GM21390 (cell line): ENCODE measurements around the gene ATP1B1.
"Not testable (repeated sequence)": the region's sequence is repeated elsewhere in the genome, so short reads cannot be mapped to it uniquely, and the experiment has no call there.

ENCODE experiments used
- ATAC-seq: cut with Tn5 transposase; IDR thresholded peaks from one replicate; pipeline ENCODE4 v1.9.1; 2021; ENCODE audit not compliant: unreplicated experiment

Gene ATP1B1

GRCh38 chr1:169138866-169139670 lies 32.6 kb downstream of the ATP1B1 start:
- peak; percentile 94 for ATAC-seq

GRCh38 chr1:169141356-169141755 lies 34.9 kb downstream of the ATP1B1 start:
- ATAC-seq: no peak

GRCh38 chr1:169142129-169142528 lies 35.6 kb downstream of the ATP1B1 start:
- ATAC-seq: no peak

GRCh38 chr1:169143346-169143745 lies 36.9 kb downstream of the ATP1B1 start:
- no peak for ATAC-seq

DNA sequence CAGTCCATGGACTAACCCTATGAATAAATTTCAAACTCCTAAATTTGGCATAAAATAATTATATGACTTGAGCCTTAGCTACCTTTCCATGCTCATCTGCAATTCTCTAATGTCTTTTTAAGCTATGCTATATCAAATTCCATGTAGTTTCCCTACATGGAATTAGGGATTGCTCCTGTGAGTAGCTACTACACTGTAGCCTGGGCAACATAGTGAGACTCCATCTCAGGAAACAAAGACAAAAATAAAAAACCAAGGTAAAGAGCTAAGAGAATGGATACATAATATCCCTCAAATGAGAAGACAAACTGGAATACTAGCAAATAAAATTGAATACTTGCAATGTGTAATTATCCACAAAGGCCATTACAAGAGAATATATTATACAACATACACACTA lies 37.5 kb downstream of the ATP1B1 start:
- no peak for ATAC-seq

GRCh38 chr1:169144941-169145626 lies 38.6 kb downstream of the ATP1B1 start:
- ATAC-seq: no peak

DNA sequence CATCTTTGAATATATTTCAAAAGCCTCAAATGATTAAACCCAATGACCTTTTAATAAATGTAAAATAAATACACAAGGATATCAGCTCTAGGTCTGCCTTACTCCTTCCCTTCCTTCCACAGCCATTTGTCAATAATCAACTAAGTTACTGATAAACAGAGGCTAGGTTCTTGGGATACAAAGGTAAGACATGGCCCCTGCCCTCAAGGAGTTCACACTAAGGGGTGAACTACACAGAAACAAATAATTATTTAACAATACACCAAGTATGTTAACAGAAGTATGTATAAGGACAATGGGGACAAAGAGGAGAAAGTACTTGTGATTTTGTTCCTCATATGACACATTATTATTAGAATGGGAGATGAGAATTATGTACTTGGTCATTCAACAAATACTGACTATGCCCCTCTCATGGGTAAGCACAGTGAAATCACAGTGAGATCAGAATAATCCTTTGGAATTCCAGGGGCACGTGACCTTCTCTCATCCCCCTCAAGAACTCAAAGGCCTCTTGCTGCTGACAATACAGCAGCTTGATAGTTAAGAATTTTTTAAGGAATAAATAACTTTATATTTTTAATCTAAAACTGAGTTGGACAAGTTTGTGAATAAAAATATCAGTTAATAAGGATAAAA lies 40.2 kb downstream of the ATP1B1 start:
- ATAC-seq: no peak

DNA sequence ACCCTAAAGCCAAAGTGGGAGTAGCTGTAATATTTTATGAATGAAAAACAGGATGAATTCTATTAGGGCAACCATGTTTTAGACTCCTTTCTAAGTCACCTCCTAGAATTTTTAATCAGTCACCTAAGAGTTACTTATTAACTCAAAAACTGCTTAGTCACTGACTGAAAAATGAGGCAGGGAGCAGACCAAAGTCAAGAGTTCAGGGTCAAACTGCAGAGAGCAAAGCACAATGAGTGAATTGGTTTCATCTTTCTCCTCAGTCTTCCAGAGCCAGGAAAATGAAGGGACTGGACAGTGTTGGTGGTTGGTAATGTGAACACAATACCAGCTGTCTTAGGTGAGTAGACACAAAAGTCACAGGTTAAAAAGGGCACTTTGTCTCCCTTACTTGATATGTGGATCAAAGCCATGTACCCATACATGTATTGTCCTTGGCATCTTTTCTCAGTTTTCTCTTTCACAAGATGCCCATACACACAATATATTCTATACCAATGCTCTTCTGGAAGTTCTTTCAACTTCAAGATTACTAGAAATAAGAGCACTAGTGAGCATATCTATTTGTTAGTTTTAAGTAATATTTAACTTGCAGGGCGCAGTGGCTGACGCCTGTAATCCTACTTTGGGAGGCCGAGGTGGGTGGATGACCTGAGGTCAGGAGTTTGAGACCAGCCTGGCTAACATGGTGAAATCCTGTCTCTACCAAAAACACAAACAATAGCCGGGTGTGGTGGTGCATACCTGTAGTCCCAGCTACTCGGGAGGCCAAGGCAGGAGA lies 42.2 kb downstream of the ATP1B1 start:
- no peak for ATAC-seq

- no peak for ATAC-seq
Measured at GRCh38 chr1:169149555-169150286, 43.2 kb downstream of the ATP1B1 start.

GRCh38 chr1:169150641-169151337 lies 44.3 kb downstream of the ATP1B1 start:
- ATAC-seq: no peak

GRCh38 chr1:169151338-169151837 lies 44.9 kb downstream of the ATP1B1 start:
- ATAC-seq: no peak

DNA sequence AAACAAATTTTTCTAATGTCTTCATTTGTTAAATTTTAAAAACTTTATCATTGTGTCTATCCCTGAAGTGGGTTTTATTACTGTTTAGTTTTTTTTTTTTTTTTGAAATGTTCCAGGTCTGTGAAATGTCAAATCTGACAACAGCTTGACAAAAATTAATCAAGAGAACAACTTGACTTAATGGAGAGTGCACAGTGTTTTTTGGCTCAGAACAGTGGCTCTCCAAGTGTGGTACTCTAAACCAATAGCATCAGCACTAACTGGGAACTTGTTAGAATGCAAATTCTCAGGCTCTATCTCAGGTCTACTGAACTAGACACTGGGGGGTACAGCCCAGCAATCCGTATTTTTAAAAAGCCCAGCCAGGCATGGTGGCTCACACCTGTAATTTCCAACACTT lies 49.2 kb downstream of the ATP1B1 start:
- no peak for ATAC-seq

GRCh38 chr1:169156580-169156979 lies 50.1 kb downstream of the ATP1B1 start:
- no peak for ATAC-seq

- ATAC-seq: no peak
Measured at GRCh38 chr1:169160845-169161495, 54.5 kb downstream of the ATP1B1 start.

DNA sequence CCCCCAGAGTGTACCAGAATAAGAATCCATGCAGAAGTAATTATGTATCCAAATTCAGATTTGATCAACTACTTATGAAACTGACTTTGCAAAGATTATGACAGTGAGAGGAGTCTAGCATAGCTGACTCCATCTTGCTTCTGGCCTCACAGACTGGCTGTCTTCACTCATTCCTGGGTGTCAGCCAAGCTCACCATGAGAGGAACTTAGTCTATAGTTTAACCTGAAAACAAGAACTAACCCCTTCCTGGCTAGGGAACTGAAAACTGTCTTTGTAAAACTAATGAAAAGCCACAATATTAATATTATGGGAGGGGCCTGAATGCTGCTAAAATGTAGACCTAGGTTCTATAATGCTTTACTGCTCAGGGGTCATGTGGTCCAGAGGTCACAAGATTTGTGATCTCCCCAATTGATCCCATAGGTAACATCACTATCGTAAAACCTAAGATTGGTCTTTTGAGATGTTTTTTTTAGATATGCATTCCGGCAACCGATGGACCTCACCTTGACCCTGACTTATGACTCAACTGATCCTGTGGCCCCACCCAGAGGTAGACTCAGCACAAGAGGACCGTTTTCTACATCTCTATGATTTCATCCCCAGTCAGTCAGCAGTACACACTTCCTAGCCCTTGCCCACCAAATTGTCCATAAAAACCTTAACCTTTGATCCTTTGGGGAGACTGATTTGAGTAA lies 55.2 kb downstream of the ATP1B1 start:
- peak; percentile 94 for ATAC-seq

DNA sequence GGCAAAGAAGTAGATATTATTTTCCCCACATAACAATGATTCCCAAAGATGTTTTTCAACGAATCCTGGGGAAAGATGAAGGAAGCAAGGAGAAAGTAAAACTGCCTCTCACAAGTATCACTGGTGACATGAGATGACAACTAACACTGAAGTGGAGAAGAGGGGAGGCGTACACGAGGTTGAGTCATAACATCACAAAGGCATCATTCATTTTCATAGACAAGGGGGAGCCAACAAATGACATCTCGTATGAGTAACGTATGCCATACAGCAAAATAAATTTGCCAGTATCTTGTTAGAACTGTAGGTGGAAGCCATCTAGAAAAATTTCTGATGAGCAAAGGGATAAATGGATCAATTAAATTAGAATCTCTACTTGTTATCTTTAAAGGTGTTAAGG lies 56.6 kb downstream of the ATP1B1 start:
- ATAC-seq: no peak

DNA sequence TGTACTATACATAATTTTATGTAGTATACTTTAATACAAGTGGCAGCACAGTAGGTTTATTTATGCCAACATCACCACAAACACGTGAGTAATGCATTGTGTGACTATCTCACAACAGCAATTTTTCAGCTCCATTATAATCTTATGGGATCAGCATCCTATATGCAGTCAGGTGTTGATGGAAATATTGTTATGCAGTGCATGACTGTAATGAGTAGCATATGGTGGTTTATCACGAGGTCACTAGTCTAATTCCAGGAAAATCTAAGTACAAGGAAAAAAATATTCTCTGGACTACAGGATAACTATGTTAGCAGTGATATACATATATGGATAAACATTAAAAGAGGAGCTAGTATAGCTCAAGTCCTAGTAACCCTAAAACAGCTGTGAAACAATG lies 69.0 kb downstream of the ATP1B1 start:
- no peak for ATAC-seq

GRCh38 chr1:169179431-169179830 lies 72.9 kb downstream of the ATP1B1 start:
- ATAC-seq: not testable (repeated sequence)

DNA sequence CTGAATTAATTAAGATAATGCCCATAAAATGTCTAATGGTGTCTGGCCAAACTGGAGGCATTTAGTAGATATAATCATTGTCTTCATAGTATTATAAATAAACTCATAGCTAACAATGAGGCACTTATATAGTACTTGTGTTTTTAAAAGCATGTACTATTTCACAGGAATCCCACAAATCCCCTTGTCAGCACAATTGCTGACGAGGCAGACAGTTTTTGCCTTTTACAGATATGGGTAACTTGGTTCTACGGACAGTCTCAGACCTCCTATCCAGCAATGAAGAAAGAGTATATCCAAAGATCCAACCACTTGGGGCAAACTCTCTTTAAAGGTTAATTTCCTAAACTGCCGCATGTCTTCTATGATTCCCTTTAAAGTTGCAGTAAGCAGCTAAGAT lies 73.7 kb downstream of the ATP1B1 start:
- ATAC-seq: no peak
